ENCODE data around the gene KLF3.
A peak's percentile ranks its signal among the peaks of the same experiment; 100 is the strongest.

KLF3 gene

GRCh38 chr4:38663801-38664705 lies at the start of gene KLF3:
Gene KLF3, plus strand, starts transcription at chr4:38664199. Its CDS starts 16,427 bp downstream, at chr4:38680626.
- DNase-seq (ENCODE audit: low read depth) = peak; percentile 94
- TF ChIP-seq, protein P1, sequence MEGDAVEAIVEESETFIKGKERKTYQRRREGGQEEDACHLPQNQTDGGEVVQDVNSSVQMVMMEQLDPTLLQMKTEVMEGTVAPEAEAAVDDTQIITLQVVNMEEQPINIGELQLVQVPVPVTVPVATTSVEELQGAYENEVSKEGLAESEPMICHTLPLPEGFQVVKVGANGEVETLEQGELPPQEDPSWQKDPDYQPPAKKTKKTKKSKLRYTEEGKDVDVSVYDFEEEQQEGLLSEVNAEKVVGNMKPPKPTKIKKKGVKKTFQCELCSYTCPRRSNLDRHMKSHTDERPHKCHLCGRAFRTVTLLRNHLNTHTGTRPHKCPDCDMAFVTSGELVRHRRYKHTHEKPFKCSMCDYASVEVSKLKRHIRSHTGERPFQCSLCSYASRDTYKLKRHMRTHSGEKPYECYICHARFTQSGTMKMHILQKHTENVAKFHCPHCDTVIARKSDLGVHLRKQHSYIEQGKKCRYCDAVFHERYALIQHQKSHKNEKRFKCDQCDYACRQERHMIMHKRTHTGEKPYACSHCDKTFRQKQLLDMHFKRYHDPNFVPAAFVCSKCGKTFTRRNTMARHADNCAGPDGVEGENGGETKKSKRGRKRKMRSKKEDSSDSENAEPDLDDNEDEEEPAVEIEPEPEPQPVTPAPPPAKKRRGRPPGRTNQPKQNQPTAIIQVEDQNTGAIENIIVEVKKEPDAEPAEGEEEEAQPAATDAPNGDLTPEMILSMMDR (IDR thresholded peaks at IDR 0.05; ENCODE audit: low read length, missing control alignments) = no peak
- peak within 1 kb of the TSS; percentile 93 for H3K4me3 ChIP-seq (replicated peaks; ENCODE audit: low read depth, low read length)

- no peak for DNase-seq (ENCODE audit: low read depth)
- TF ChIP-seq, protein P1 (IDR thresholded peaks at IDR 0.05; ENCODE audit: low read length, missing control alignments) = no peak
- H3K4me3 ChIP-seq (replicated peaks; ENCODE audit: low read depth, low read length) = no peak overlapping the region
Measured at GRCh38 chr4:38614231-38614630, 49.8 kb upstream of the KLF3 start.

- H3K4me3 ChIP-seq (replicated peaks; ENCODE audit: low read depth, low read length) = no peak overlapping the region
Measured at GRCh38 chr4:38615847-38616246, 48.2 kb upstream of the KLF3 start.

DNA sequence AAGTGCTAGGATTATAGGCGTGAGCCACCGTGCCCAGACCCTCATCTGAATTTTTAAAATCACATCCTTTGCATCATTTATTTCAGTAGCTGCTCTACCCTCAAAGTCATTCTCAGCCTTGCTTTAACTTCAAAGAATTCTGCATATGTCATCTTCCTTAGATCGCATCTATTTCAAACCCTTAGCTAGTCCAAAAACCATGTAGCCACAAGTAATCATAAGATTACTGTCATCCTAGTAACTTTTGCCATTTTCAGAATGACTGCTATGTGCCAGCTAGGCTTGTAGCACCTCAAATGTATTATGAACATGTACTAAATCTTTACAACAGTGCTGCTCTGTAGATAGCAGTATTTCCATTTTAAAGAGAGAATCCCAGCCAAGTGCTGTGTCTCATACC lies 45.5 kb upstream of the KLF3 start:
- no peak overlapping the region for H3K4me3 ChIP-seq (replicated peaks; ENCODE audit: low read depth, low read length)
- TF ChIP-seq, protein P1 (IDR thresholded peaks at IDR 0.05; ENCODE audit: low read length, missing control alignments) = no peak
- DNase-seq (ENCODE audit: low read depth) = no peak

More at GRCh38 chr4:38615847-38616246, 48.2 kb upstream of the KLF3 start:
- TF ChIP-seq, protein P1 (IDR thresholded peaks at IDR 0.05; ENCODE audit: low read length, missing control alignments) = no peak
- DNase-seq (ENCODE audit: low read depth) = no peak

DNA sequence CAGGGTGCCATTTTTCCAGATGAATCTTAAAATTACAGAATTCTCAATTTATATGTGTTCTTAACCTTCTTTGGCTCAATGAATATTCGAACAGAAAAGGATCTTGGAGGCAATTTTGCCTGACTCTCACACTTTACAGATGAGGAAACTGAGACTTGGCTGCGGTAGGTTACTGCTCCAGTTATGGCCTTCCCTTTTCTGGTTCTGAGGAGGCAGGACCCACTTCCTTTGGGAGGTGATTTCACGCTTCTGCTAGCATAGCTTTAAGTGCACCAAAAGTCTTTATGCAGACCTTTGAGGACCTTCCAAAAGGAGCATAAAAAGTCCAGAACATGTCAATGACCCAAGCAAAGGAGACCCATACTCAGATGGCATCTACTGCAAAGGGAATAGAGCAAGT lies 44.7 kb upstream of the KLF3 start:
- no peak for DNase-seq (ENCODE audit: low read depth)
- TF ChIP-seq, protein P1 (IDR thresholded peaks at IDR 0.05; ENCODE audit: low read length, missing control alignments) = no peak
- no peak overlapping the region for H3K4me3 ChIP-seq (replicated peaks; ENCODE audit: low read depth, low read length)

- no peak overlapping the region for H3K4me3 ChIP-seq (replicated peaks; ENCODE audit: low read depth, low read length)
- no peak for DNase-seq (ENCODE audit: low read depth)
- TF ChIP-seq, protein P1 (IDR thresholded peaks at IDR 0.05; ENCODE audit: low read length, missing control alignments) = no peak
Measured at GRCh38 chr4:38620065-38620464, 43.9 kb upstream of the KLF3 start.

Measured in fibroblast of pulmonary artery (primary cell).